ENCODE results near the gene MCRIP1.

Gene MCRIP1

GRCh38 chr17:81817758-81818147 lies 15.3 kb downstream of the MCRIP1 start:
- no peak for DNase-seq

- no peak for DNase-seq
These were observed 17.5 kb downstream of the MCRIP1 start for GRCh38 chr17:81815646-81815986.

DNA sequence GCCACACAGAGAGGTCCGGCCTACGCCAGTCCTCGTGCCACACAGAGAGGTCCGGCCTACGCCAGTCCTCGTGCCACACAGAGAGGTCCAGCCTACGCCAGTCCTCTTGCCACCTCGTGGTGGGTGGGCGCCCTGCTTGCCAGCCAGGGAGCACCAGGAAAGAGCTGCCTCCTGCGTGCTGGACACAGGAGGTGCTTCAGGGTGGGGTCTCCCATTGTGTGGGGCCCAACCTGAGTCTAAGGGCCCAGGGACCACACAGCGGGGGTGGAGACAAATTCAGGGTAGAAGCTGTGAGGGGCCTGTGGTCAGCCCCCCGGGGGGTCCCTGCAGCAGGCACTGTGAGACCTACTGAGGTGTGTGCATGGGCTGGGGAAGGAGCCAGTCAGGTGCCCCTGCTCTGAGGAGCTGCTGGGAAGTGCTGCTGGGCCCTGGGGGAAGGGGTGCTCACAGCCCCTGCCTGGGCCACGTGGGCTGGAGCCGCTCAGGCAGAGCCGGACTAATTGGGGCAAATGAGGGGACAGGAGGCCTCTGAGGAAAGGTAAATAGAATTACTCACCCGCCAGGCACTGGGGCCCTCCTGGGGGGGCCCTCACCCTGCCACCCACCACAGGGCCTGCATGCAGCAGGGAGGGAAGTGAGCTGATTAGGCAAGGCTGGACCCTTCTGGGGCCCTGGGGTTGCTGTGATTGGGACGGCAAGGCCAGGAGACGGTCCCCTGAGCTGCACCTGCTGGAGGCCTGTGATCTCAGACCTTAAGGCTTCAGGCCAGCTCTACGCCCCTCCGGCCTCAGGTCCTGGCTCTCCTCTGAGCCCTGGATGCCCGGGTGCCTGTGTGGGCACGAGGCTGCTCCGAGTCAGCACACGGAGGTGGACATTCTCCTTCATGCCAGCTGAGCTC lies 18.1 kb downstream of the MCRIP1 start:
- no peak for DNase-seq

- no peak for DNase-seq
These were observed 19.0 kb downstream of the MCRIP1 start for GRCh38 chr17:81813861-81814683.

DNA sequence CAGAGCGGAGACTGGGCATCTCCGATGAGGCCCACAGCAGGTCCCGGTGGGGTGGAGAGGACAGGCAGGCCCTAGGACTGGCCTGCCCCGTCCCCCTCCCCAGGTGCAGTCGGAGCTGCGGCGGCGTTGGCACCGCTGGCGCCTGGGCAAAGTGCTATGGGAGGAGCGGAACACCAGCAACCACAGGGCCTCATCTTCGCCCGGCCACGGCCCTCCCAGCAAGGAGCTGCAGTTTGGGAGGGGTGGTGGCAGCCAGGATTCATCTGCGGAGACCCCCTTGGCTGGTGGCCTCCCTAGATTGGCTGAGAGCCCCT lies 19.8 kb downstream of the MCRIP1 start:
- no peak for DNase-seq

GRCh38 chr17:81812571-81813370 lies 20.3 kb downstream of the MCRIP1 start:
- DNase-seq: no peak

- no peak for DNase-seq
These were observed 21.2 kb downstream of the MCRIP1 start for GRCh38 chr17:81811705-81812570.

DNA sequence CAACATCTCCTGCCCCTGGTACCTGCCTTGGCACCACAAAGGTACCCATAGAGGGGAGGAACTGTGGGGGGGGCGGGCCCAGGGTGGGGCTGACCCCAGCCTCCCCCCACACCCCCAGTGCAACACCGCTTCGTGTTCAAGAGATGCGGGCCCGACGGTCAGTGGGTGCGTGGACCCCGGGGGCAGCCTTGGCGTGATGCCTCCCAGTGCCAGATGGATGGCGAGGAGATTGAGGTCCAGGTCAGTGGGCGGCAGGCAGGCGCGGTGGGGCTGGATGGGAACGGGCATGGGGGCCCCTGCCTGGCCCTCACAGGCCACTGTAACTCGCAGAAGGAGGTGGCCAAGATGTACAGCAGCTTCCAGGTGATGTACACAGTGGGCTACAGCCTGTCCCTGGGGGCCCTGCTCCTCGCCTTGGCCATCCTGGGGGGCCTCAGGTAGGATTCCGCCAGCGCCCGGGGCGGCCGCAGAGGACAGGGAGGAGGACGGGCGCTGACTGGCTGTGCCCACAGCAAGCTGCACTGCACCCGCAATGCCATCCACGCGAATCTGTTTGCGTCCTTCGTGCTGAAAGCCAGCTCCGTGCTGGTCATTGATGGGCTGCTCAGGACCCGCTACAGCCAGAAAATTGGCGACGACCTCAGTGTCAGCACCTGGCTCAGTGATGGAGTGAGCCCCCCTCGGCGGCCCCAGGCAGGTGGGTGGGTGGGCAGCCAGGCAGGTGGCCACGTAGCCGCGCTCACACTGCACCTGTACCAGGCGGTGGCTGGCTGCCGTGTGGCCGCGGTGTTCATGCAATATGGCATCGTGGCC lies 22.0 kb downstream of the MCRIP1 start:
- DNase-seq: no peak

DNA sequence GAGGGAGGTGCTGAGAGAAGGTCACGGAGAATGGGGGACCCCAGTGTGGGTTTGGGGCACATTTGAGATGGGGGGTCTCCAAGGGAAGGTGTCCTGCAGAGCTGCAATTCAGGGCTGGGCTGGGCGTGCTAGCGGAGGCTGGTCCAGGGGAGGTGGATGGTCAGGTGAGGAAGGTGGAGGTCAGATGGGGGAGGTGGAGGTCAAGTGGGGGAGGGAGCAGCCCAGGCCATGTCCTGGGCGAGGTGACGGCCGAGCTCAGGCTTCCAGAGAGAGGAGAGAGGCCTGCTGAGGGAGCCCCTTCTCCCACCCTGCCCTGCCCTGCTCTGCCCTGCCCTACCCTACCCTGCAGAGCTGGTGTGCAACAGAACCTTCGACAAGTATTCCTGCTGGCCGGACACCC lies 22.6 kb downstream of the MCRIP1 start:
- no peak for DNase-seq

DNA sequence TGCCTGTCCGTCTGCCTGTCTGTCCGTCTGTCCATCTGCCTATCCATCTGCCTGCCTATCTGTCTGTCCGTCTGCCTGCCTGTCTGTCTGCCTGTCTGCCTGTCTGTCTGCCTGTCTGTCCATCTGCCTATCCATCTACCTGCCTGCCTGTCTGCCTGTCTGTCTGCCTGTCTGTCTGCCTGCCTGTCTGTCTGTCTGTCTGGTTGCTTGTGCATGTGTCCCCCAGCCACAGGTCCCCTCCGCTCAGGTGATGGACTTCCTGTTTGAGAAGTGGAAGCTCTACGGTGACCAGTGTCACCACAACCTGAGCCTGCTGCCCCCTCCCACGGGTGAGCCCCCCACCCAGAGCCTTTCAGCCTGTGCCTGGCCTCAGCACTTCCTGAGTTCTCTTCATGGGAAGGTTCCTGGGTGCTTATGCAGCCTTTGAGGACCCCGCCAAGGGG lies 23.5 kb downstream of the MCRIP1 start:
- no peak for DNase-seq

DNA sequence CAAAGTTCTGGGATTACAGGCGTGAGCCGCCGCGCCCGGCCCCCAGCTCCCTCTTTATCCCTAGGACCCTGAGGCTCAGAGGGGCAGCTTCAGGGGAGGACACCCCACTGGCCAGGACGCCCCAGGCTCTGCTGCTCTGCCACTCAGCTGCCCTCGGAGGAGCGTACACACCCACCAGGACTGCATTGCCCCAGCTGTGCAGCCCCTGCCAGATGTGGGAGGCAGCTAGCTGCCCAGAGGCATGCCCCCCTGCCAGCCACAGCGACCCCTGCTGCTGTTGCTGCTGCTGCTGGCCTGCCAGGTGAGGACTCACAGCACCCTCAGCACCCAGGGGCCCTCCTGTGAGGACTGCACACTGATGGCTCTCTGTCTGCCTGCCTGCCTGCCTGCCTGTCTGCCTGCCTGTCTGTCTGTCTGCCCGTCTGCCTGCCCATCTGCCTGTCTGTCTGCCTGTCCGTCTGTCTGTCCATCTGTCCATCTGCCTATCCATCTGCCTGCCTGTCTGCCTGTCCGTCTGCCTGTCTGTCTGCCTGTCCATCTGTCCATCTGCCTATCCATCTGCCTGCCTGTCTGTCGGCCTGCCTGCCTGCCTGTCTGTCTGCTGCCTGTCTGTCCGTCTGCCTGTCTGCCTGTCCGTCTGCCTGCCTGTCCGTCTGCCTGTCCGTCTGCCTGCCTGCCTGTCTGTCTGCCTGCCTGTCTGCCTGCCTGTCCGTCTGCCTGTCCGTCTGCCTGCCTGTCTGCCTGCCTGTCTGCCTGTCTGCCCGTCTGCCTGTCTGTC lies 24.1 kb downstream of the MCRIP1 start:
- no peak for DNase-seq

- DNase-seq: no peak
These were observed 25.3 kb downstream of the MCRIP1 start for GRCh38 chr17:81807839-81808238.

DNA sequence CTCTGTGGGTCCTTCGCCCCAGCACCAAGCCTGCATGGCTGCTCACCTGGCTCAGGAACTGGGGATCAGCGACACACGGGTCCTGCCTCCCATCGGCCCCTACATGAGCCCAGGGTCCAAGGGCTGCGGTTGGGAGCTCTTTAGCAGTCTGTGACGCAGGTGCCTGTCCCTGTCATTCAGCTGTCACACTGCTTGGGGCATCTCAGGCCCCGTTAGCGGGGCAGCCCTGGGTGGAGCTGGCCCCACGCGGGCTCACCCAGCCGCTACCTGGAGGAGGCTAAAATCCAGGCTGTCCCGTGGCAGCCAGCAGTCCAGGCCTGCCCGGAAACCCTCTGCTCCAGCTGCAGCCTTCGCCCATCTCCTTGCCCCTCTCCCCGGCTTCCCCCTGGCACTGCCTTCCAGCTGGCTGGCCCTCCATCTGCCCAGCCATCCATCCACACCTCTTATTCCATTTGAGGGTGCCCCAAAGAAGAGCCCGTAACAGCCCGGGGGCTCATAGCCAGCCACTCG lies 25.8 kb downstream of the MCRIP1 start:
- no peak for DNase-seq

DNA sequence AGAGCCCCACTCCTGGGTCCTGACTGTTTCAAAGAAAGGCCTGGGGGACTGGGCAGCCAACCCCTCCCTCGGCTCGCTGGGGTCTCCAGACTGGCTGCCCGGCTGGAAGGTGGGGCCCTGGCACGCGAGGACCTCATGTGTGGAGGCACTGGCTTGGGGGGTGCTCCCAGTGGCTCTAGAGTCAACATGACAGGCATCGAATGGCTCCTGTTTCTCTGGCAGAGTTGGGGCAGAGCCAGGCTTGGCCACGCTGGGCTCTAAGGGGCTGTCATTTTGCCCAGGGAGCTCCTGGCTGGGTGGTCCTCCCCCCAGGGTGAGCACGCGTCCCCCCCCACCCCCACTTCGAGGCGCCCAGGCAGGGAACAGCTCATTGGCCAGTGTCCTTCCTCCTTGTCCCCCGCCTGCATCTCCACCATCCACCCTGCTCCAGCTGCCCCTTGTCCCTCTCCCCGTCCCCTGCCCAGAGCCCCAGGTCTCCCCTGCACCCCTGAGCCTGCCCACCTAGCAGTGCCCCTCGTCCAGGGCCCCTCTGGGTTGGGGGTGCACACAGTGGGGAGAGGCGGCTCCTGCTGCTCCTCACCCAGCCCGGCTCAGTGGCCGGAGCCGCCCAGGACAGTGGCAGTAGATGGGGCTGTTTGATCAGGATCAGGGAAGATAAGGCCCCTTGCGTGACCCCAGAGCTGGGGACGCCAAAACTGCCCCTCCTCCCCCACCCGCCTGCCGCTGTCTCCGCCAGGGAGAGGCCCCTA lies 26.5 kb downstream of the MCRIP1 start:
- no peak for DNase-seq

GRCh38 chr17:81805707-81806460 lies 27.2 kb downstream of the MCRIP1 start:
- no peak for DNase-seq

DNA sequence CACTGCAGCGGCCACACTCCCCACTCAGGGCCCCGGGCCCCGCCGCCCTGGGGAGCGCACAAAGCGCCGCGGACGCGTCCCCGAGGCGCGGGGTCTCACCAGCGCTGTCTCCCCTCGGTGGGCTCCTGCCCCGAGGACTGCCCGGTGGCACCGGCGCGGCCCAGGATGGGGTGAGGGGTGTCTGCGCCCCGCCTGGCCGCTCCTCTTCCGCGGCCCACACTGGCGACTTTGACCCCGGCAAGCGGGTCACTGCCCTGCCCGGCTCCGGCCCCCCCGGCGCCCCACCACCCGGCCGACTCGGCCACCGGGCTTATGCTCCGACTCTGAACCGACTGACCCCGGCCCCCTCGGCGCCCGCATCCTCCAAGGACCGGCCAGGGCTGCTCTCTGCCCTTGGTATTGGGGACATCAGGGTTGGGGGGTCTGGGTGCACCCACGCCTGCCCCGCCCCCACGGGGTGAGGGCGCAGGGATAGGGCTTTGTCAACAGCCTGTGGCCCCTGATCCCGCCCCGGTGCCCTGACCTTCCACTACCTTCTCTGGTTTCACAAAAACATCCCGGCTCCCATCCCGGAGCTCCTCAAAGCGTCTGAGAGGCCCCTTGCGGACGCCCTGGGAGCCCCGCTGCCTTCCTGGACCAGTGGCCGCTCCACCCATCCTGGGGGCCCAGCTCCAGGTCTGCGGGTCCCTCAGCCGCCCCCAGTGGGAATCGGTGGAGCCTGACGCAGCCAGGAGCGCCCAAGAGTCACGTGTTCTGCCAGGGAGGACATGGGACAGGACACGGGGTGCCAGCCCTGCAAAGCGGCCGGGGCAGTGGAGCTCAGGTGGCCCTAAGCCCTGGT lies 28.3 kb downstream of the MCRIP1 start:
- DNase-seq: no peak

DNA sequence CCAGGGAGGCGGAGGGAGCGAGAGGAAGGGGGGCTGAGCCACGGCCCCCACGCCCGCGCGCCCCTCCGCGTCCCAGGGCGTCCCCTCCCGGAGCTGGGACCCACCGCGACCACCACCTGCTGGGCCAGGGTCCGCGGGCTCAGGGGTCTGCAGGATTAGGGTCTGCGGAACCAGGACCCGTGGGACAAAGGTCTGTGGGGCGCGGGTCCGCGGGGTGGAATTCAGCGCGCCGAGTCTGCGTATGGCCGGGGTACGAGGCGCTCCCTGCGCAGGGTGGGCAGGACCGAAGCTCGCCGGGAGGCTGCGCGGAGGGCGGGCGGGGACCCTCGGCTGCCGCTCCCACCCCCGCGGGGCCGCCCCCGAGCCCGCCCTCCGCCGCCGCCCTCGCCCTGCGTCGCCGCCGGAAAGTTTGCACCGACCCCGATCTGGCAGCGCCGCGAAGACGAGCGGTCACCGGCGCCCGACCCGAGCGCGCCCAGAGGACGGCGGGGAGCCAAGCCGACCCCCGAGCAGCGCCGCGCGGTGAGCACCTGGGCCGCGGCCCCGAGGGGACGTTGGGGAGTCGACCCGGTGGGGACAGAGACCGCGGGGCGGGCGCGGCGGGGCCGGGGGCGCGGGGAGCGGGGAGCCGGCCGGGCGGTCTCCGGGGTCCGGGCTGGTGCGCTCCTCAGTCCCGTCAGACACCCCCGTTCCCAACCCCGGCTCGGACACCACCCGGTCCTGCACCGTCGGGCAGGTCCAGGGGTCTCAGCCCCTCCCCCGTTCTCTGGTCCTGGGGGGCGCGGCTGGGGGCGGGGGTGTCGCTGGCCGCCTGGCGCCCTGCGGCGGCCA lies 29.1 kb downstream of the MCRIP1 start, which contains the start of gene GCGR:
Gene GCGR (plus strand): TSS at position 423 of the 831 bp plus-strand sequence. CDS start 4,869 bp downstream, outside the sequence.
- DNase-seq: no peak
